HG02981 (cell line): ENCODE data around the gene PCBD2.
"Not testable (repeated sequence)": the region's sequence is repeated elsewhere in the genome, so short reads cannot be mapped to it uniquely, and the experiment has no call there.

Experiments
- ATAC-seq: cut with Tn5 transposase; IDR thresholded peaks from one replicate; pipeline ENCODE4 v1.9.1; 2021; ENCODE audit warnings: mild to moderate bottlenecking, moderate library complexity; ENCODE audit not compliant: unreplicated experiment

PCBD2 gene

GRCh38 chr5:134957920-134958608 lies 53.1 kb downstream of the PCBD2 start:
- no peak for ATAC-seq

- no peak for ATAC-seq
These were observed 53.8 kb downstream of the PCBD2 start for GRCh38 chr5:134958755-134959154.

- no peak for ATAC-seq
These were observed 58.2 kb downstream of the PCBD2 start for GRCh38 chr5:134963098-134963497.

GRCh38 chr5:134964359-134965270 lies 59.7 kb downstream of the PCBD2 start:
- ATAC-seq, result no peak

- no peak for ATAC-seq
These were observed 60.4 kb downstream of the PCBD2 start for GRCh38 chr5:134965271-134965825.

GRCh38 chr5:134967607-134968006 lies 62.7 kb downstream of the PCBD2 start, which contains the start of gene CATSPER3:
Gene CATSPER3 (plus strand): TSS chr5:134967907. CDS start chr5:134967992, 85 bp downstream.
- ATAC-seq, result no peak

- no peak for ATAC-seq
These were observed 63.1 kb downstream of the PCBD2 start for GRCh38 chr5:134968055-134968454.

GRCh38 chr5:134969166-134969565 lies 64.2 kb downstream of the PCBD2 start:
- ATAC-seq, result no peak

GRCh38 chr5:134975078-134975715 lies 70.3 kb downstream of the PCBD2 start:
- peak; percentile 77 for ATAC-seq

GRCh38 chr5:134975843-134976242 lies 70.9 kb downstream of the PCBD2 start:
- ATAC-seq, result no peak

- ATAC-seq, result no peak
These were observed 71.9 kb downstream of the PCBD2 start for GRCh38 chr5:134976841-134977240.

- ATAC-seq, result no peak
These were observed 74.5 kb downstream of the PCBD2 start for GRCh38 chr5:134979416-134979815.

- no peak for ATAC-seq
These were observed 77.3 kb downstream of the PCBD2 start for GRCh38 chr5:134982230-134982629.

GRCh38 chr5:134989266-134989830 lies 84.4 kb downstream of the PCBD2 start:
- ATAC-seq, result no peak

GRCh38 chr5:134990183-134990582 lies 85.3 kb downstream of the PCBD2 start:
- ATAC-seq, result not testable (repeated sequence)

- no peak for ATAC-seq
These were observed 87.2 kb downstream of the PCBD2 start for GRCh38 chr5:134992148-134992547.

- no peak for ATAC-seq
These were observed 88.2 kb downstream of the PCBD2 start for GRCh38 chr5:134993161-134993560.

- ATAC-seq, result no peak
These were observed 89.7 kb downstream of the PCBD2 start for GRCh38 chr5:134994560-134995156.

GRCh38 chr5:134995850-134996402 lies 91.0 kb downstream of the PCBD2 start:
- no peak for ATAC-seq

- no peak for ATAC-seq
These were observed 92.1 kb downstream of the PCBD2 start for GRCh38 chr5:134997015-134997414.
